GM13977 (cell line): Measurements from ENCODE around the gene LRP1B.

ENCODE experiments used
- DNase-seq: peaks from one replicate; pipeline ENCODE4 v3.0.0; 2012; ENCODE audit warnings: low spot score
- in situ Hi-C: fragments of 300-500 bp; cut with MboI; formaldehyde crosslinking; loops from one replicate; pipeline ENCODE4 v1.12.0; 2022; ENCODE audit warnings: low sequenced_read_pairs, low pct_unique_long_range_greater_than_20kb, mixed read lengths, inconsistent platforms; ENCODE audit not compliant: unreplicated experiment
- TF ChIP-seq, protein P1 (sequence below): IDR thresholded peaks from 2 replicates; pipeline ENCODE4 v1.5.1; 2012; ENCODE audit warnings: mild to moderate bottlenecking, control low read depth; ENCODE audit not compliant: insufficient read depth; ENCODE audit errors: extremely low read depth, missing control alignments

The LRP1B gene

DNA sequence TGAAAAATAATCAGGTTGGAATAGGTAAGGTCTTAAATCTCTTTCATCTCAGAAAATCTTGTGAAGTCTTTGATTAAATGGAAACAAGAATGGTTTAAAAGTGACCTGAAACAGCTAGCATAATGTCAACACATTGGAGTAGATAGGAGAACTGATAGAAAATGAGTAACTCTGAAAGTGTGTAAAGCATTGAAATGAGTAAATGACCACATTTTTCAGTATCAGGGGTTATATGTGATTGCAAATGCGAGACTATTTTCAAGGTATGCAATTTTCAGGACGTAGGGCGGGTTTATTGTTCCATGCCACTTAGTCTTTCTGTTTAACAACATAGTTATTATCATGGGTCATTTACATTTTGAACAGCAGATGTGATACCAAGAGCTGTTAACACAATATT lies 1383.2 kb downstream of the LRP1B start:
- DNase-seq = peak; percentile 18
- in situ Hi-C loops = no loop called here
- TF ChIP-seq, protein P1, sequence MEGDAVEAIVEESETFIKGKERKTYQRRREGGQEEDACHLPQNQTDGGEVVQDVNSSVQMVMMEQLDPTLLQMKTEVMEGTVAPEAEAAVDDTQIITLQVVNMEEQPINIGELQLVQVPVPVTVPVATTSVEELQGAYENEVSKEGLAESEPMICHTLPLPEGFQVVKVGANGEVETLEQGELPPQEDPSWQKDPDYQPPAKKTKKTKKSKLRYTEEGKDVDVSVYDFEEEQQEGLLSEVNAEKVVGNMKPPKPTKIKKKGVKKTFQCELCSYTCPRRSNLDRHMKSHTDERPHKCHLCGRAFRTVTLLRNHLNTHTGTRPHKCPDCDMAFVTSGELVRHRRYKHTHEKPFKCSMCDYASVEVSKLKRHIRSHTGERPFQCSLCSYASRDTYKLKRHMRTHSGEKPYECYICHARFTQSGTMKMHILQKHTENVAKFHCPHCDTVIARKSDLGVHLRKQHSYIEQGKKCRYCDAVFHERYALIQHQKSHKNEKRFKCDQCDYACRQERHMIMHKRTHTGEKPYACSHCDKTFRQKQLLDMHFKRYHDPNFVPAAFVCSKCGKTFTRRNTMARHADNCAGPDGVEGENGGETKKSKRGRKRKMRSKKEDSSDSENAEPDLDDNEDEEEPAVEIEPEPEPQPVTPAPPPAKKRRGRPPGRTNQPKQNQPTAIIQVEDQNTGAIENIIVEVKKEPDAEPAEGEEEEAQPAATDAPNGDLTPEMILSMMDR = no peak

DNA sequence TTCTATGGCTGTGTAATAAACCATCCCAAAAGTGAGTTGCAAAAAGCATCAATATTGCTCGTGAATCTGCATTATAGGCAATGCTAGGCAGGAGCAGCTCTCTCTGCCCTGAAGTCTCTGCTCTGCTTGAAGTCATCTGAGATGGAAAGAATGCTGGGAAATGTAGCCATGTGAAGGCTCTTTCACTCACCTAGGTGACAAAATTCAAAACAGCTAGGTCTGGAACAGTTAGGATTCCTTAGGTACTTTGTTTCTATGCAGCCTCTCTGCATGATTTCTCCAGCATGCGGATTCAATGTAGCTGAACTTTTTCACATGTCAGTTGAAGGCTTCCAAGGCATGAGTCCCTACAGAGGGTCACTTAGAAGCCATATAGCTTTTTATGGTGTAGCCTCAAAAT lies 1383.7 kb downstream of the LRP1B start:
- no peak for DNase-seq
- in situ Hi-C loops = no loop called here
- TF ChIP-seq, protein P1 = no peak

DNA sequence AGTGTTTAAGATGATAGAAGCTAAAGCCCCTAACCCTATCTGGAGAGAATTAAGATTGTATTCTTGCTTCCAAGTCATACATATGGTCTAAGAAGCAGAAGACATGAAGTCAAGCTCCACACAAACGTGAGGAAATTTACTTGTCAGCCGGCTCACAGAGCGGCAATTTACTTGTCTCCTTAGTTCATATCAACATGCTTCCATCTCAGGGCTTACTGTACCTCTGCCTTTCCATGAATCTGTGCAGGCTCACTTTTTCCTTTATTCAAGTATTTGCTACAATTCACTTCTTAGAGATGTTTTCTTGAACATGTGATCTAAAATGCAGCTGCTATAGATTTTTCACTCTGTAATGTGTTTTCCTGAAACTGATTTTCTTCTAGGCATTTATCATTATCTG lies 1386.4 kb downstream of the LRP1B start:
- DNase-seq = no peak
- TF ChIP-seq, protein P1 = no peak
- in situ Hi-C loops = no loop called here

DNA sequence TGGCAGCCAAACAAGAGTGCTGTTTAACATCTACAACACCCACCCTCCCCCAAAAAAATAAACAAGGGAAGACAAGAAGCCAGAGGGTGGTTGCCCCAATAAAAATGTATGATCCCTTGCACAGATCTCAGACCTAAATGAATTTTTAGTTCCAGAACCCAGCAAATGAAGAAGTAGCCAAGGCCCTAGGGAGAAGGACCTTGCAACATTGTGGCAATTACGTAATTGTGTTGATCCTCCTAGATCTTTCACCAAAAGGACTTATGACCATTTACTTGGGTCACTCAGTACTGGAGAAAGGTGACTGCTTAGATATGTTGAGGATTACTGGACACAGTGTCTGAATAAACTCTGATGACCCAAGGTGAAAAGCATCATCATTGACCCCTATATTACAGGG lies 1393.8 kb downstream of the LRP1B start:
- no peak for DNase-seq
- TF ChIP-seq, protein P1 = no peak
- in situ Hi-C loops = no loop called here

DNA sequence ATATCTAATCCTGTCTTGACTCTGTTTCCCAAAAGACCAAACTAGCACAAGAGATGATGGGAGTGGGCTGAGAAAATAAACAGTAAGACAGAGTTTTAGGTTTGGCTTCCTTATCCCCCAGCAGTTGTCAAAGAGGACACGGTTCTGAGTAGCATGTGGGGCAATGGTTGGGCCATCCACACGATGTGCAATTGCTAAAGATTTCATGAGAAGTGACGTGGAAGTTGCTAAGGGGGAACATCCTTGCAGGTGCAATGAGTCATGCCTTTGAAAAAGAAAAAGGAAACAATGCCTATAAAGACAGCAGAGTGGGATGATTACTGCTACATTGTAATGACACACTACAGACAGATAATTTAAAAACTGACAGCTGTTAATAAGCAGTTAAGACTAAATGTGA lies 1395.8 kb downstream of the LRP1B start:
- in situ Hi-C loops = no loop called here
- TF ChIP-seq, protein P1 = no peak
- DNase-seq = no peak

DNA sequence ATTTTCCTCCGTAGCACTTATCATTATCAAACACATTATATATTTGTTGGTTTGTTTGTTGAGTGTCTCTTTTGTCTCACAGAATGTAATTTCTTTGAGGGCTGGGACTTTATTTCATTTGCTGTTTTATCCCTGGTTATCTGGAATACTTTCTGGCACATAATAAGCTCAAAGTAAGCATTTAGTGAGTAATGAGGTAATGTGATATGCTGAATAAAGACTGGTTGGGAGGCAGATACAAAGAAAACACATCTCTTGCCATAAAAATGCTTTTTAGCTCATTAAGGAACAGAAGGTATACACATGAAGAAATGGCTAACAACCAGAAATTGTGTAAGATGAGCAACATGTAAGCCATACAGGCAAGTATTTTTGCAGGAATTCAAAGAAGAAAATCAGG lies 1411.8 kb downstream of the LRP1B start:
- DNase-seq = no peak
- in situ Hi-C loops = no loop called here
- TF ChIP-seq, protein P1 = no peak

DNA sequence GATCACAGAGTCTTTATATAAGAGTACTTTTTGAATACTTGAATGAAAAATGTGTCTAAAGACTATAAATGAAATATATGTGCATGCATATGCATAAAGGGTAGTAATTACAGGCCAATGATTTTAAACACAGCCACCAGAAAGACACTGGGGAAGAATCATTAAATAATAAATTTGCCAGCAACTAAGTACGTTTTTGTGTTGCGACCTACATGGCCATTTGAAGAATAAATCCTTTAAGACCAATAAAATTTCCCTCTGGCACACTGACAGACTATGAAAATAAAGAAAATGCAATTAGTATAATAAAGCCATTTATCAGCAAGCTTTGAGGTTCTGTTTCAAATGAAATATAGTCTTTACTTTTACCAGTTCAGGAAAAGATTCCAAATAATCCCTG lies 1413.3 kb downstream of the LRP1B start:
- in situ Hi-C loops = no loop called here
- TF ChIP-seq, protein P1 = no peak
- DNase-seq = no peak
